HG02610 (cell line): ENCODE data around the gene PTPN3.
"Not testable (repeated sequence)": the region's sequence is repeated elsewhere in the genome, so short reads cannot be mapped to it uniquely, and the experiment has no call there.

ENCODE experiments used
- ATAC-seq: cut with Tn5 transposase; IDR thresholded peaks from one replicate; pipeline ENCODE4 v1.9.1; 2021; ENCODE audit warnings: mild to moderate bottlenecking, moderate library complexity; ENCODE audit not compliant: unreplicated experiment

PTPN3 gene

GRCh38 chr9:109498195-109499092 lies at the start of gene PTPN3:
Gene PTPN3 (minus strand): TSS chr9:109498307. CDS start chr9:109463434, 34,873 bp downstream.
- no peak for ATAC-seq

- ATAC-seq: not testable (repeated sequence)
These were observed 46.8 kb upstream of the PTPN3 start for GRCh38 chr9:109544954-109545353.

- ATAC-seq: no peak
These were observed 44.8 kb upstream of the PTPN3 start for GRCh38 chr9:109542922-109543321.

- ATAC-seq: no peak
These were observed 40.2 kb upstream of the PTPN3 start for GRCh38 chr9:109538346-109538745.

- no peak for ATAC-seq
These were observed 39.2 kb upstream of the PTPN3 start for GRCh38 chr9:109537288-109537687.

- ATAC-seq: no peak
These were observed 38.8 kb upstream of the PTPN3 start for GRCh38 chr9:109536859-109537258.

GRCh38 chr9:109535365-109535764 lies 37.3 kb upstream of the PTPN3 start:
- no peak for ATAC-seq

- ATAC-seq: no peak
These were observed 36.0 kb upstream of the PTPN3 start for GRCh38 chr9:109534151-109534550.

- not testable (repeated sequence) for ATAC-seq
These were observed 34.5 kb upstream of the PTPN3 start for GRCh38 chr9:109532652-109533051.

GRCh38 chr9:109522106-109522505 lies 24.0 kb upstream of the PTPN3 start:
- no peak for ATAC-seq

- ATAC-seq: peak; percentile 81
These were observed 22.5 kb upstream of the PTPN3 start for GRCh38 chr9:109520475-109521132.

GRCh38 chr9:109519366-109519765 lies 21.3 kb upstream of the PTPN3 start:
- ATAC-seq: no peak

- ATAC-seq: no peak
These were observed 20.7 kb upstream of the PTPN3 start for GRCh38 chr9:109518621-109519335.

GRCh38 chr9:109517901-109518377 lies 19.8 kb upstream of the PTPN3 start:
- ATAC-seq: no peak

- no peak for ATAC-seq
These were observed 15.8 kb upstream of the PTPN3 start for GRCh38 chr9:109513871-109514270.

GRCh38 chr9:109512170-109512756 lies 14.2 kb upstream of the PTPN3 start:
- ATAC-seq: no peak

- no peak for ATAC-seq
These were observed 12.4 kb upstream of the PTPN3 start for GRCh38 chr9:109510506-109510905.

- ATAC-seq: not testable (repeated sequence)
These were observed 11.9 kb upstream of the PTPN3 start for GRCh38 chr9:109510042-109510441.

GRCh38 chr9:109509611-109510010 lies 11.5 kb upstream of the PTPN3 start:
- ATAC-seq: no peak

- ATAC-seq: no peak
These were observed 9.3 kb upstream of the PTPN3 start for GRCh38 chr9:109507421-109507838.
